HepG2 (cell line): Measurements from ENCODE around the gene VEGFB. TPM values are rescaled to one million over a fixed set of nuclear protein-coding genes. Genes with fewer than 3 reads are reported as not detected.

Source experiments
- CBX5 ChIP-seq: sonication (generic); formaldehyde crosslinking; IDR thresholded peaks from 2 replicates; pipeline ENCODE4 v1.4.0; 2020; ENCODE audit warnings: missing genetic modification reagents, borderline replicate concordance
- ETS1 ChIP-seq: sonication (generic); formaldehyde crosslinking; IDR thresholded peaks from 2 replicates; pipeline ENCODE4 v1.4.0; 2020; ENCODE audit warnings: missing genetic modification reagents
- KDM5B ChIP-seq: sonication (generic); formaldehyde crosslinking; IDR thresholded peaks from 2 replicates; pipeline ENCODE4 v1.4.0; 2020; ENCODE audit warnings: missing genetic modification reagents, mild to moderate bottlenecking, borderline replicate concordance
- KMT2B ChIP-seq: IDR thresholded peaks from 2 replicates; pipeline ENCODE4 v1.6.1; 2016; ENCODE audit warnings: missing genetic modification reagents, missing compliant biosample characterization
- NFAT5 ChIP-seq: sonication (generic); formaldehyde crosslinking; IDR thresholded peaks from 2 replicates; pipeline ENCODE4 v1.4.0; 2020; ENCODE audit warnings: missing genetic modification reagents
- NFE2 ChIP-seq: sonication (generic); formaldehyde crosslinking; IDR thresholded peaks from 2 replicates; pipeline ENCODE4 v1.4.0; 2020; ENCODE audit warnings: missing genetic modification reagents
- NFKBIZ ChIP-seq: IDR thresholded peaks from 2 replicates; pipeline ENCODE4 v1.6.1; 2018; ENCODE audit warnings: missing genetic modification reagents, missing compliant biosample characterization
- PLSCR1 ChIP-seq: sonication (generic); formaldehyde crosslinking; IDR thresholded peaks from 2 replicates; pipeline ENCODE4 v1.5.0; 2020; ENCODE audit warnings: missing genetic modification reagents, mild to moderate bottlenecking, borderline replicate concordance
- RORA ChIP-seq: sonication (generic); formaldehyde crosslinking; IDR thresholded peaks from 2 replicates; pipeline ENCODE4 v1.5.0; 2020; ENCODE audit warnings: mild to moderate bottlenecking, missing genetic modification reagents, moderate library complexity
- SALL1 ChIP-seq: sonication (generic); formaldehyde crosslinking; IDR thresholded peaks from 2 replicates; pipeline ENCODE4 v1.8.0; 2022; ENCODE audit warnings: mild to moderate bottlenecking, missing genetic modification reagents
- TCF7 ChIP-seq: sonication (generic); IDR thresholded peaks from 2 replicates; pipeline ENCODE4 v1.6.1; 2016; ENCODE audit warnings: antibody characterized with exemption, low read depth
- TFDP2 ChIP-seq: sonication (generic); formaldehyde crosslinking; IDR thresholded peaks from 2 replicates; pipeline ENCODE4 v1.4.0; 2020; ENCODE audit warnings: missing genetic modification reagents
- ZFP1 ChIP-seq: IDR thresholded peaks from 2 replicates; pipeline ENCODE4 v1.6.1; 2016
- ZNF512 ChIP-seq: sonication (generic); formaldehyde crosslinking; IDR thresholded peaks from 2 replicates; pipeline ENCODE4 v1.4.0; 2020; ENCODE audit warnings: mild to moderate bottlenecking, missing genetic modification reagents
- ZNF574 ChIP-seq: sonication (generic); formaldehyde crosslinking; IDR thresholded peaks from 2 replicates; pipeline ENCODE4 v1.4.0; 2020; ENCODE audit warnings: missing genetic modification reagents
- ZNF616 ChIP-seq: sonication (generic); formaldehyde crosslinking; IDR thresholded peaks from 2 replicates; pipeline ENCODE4 v1.5.0; 2020; ENCODE audit warnings: low read depth, mild to moderate bottlenecking, missing genetic modification reagents
- ZNF713 ChIP-seq: sonication (generic); formaldehyde crosslinking; IDR thresholded peaks from 2 replicates; pipeline ENCODE4 v1.4.0; 2020; ENCODE audit warnings: mild to moderate bottlenecking, missing genetic modification reagents
- polyA plus RNA-seq, 8 experiments: library from polyadenylated mRNA; depleted of rRNA in 3 of 8; stranded (reverse) in 7 of 8; unstranded in 1 of 8; fragments of >200 nt; fragmentation: Illumina TruSeq in 4 of 8; extraction: Trizol in 4 of 8; gene quantifications; 2 replicates each; pipeline versions ENCODE4 v1.2.1 to v1.2.3, GENCODE V29; 2011 to 2016; ENCODE audit warnings: low read depth in 4 of 8, missing spikeins in 1 of 8, mixed read lengths in 1 of 8; ENCODE audit not compliant: insufficient read depth in 1 of 8
- total RNA-seq, 5 experiments: library from RNA; depleted of rRNA; stranded (reverse); fragments of >200 nt; fragmentation: Illumina TruSeq; extraction: Trizol; gene quantifications; 2 replicates each; pipeline ENCODE4 v1.2.3, GENCODE V29; 2016; ENCODE audit warnings: low read depth in 1 of 5

VEGFB gene
- total and polyA plus RNA-seq, 2 of the 13 experiments (the other 11 are each of a cell fraction or from before 2014, with no cell fraction given): 9.0 to 11.3 TPM

DNA sequence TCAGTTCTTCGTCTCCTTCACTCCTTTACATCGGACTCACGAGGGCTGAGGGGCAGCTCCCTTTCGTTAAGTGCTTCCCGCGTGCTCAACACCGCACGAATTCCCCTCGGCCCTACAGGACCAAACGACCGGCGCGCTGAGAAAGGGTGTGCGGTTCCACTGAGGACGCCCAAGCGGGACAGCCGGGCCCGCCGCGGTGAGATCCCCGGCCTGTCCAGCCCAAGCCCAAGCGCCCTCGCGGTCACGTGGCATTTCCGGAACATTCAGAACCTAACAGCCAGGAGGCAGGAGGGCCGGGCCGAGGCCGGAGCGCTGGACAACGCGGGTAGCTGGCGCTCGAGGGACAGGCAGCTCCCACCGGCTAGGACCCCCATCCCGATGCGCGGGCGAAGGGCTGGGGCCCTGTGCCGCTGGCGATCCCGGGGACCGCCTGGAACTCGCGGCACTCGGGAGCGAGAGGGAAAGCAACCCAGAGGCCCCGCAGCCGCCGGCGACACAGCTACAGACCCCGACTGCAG, 49.1 kb upstream of the VEGFB start (continued):
- TF ChIP-seq PLSCR1 (CRISPR knock-in tag) (0 out of 2 replicates have a peak, but pooled peaks have one; percentile 44), ZNF616 (CRISPR knock-in tag) (peak; percentile 97), ZNF574 (CRISPR knock-in tag) (peak; percentile 74), ETS1 (CRISPR knock-in tag) (no peak), TCF7 (no peak), ZFP1 (0 out of 2 replicates have a peak, but pooled peaks have one; percentile 34), KMT2B (CRISPR knock-in tag) (peak; percentile 84), NFKBIZ (CRISPR knock-in tag) (peak; percentile 92), NFAT5 (CRISPR knock-in tag) (peak; percentile 72; the same call in 1 of the 2 replicates), SALL1 (CRISPR knock-in tag) (peak; percentile 91), ZNF512 (CRISPR knock-in tag) (peak; percentile 65; the same call in 1 of the 2 replicates), TFDP2 (CRISPR knock-in tag) (peak; percentile 84), KDM5B (CRISPR knock-in tag) (peak; percentile 94; the same call in 1 of the 2 replicates), RORA (no peak), NFE2 (0 out of 2 replicates have a peak, but pooled peaks have one; percentile 32), CBX5 (CRISPR knock-in tag) (no peak; the same call in 1 of the 2 replicates), ZNF713 (0 out of 2 replicates have a peak, but pooled peaks have one; percentile 75)
